NCI-H146 (cell line): ENCODE measurements around the gene NPAS3.
A peak's percentile ranks its signal among the peaks of the same experiment; 100 is the strongest.

Experiments used
- DNase-seq: peaks from one replicate; lab custom pipeline; 2025; lab: John Stamatoyannopoulos, UW

The NPAS3 gene

DNA sequence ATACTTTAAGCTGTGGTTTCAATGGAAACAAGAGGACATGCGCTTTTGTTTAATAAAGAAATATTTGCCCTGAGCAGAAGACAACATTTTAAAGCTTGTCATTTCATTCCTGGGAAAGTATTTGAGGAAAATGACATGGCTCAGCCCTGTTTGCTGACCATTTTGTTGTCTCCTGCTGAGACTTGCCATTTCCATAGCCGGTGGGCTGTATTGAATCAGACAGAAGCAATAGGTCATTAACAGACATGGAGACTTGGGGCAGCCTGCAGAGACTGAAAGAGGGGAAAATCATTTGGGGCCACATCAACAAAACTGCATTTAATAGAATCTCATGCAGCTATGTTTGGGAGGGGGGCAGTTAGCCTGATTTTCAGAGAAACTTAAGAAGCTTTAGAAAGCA, 443.0 kb downstream of the NPAS3 start:
- no peak for DNase-seq

GRCh38 chr14:33386140-33386539, 447.5 kb downstream of the NPAS3 start:
- DNase-seq: no peak

GRCh38 chr14:33386781-33387180, 448.1 kb downstream of the NPAS3 start:
- DNase-seq: no peak

DNA sequence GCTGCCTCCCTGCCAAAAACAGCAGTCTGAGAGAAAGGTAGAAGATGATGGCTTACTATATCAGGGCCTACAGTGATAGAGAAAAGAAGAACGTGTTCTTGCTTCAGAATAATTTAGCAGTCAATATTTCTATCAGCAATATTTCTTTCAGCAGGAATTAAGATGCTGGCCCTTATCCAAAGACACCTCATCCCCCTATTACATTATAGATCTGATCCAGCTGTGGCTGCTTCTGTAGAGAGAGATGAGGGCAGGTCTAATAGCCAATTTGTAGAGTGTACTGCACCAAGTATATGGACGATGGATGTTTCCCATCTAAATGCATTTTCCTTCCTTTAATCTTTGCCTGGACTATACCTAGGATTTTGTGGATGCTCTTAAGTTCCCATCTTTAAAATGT, 451.7 kb downstream of the NPAS3 start:
- DNase-seq: no peak

DNA sequence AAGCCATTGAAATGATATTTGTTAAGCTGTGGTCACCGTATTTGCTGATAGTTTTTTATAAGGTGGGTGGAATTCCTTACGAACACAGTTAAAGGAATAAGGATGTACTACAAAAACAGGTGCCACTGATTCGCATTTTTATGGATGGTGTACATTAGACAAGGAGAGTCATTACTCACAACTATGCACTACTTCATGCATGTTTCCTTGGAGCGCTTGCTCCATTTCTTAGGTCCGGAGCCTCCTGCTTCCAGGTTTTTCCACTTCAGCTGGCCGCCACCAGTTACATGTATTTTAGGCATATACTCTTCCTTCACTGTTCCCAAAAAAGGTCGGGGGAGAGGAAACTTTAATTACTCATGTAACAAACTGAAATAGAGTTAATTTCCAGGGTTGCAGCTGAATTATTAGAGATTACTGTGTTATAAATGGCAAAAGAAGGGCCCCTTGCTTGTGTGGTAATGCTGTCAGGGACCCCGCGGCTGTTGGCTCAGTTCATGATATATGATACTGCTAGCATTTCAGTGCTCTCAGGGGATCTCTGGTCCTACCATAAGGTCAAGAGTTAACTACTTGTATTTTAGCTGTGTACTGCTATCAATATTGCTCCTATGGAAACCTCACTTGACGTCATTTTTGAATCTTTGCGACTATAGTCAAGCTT, 454.7 kb downstream of the NPAS3 start:
- DNase-seq: no peak

DNA sequence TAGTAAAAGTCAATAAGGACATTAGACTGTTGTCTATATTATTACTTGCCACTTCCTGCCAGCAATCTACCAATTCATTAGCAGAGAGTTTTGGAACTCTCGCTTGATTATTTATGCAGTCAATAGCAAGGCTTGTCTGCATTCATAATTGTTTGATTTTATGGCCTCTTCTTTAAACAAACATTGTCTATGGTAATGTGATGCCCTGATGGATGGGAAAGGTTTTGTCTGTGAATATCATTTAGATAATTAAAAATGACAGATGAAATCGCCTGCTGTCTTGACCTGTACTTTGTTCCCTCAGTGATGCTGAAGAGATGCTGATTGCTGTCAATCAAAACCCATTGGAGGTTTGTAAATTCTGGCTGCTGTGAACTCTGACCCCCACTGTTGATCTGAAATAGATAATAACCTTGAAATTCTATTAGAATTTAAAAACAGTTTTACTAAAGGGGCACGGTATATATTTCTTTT, 455.3 kb downstream of the NPAS3 start:
- DNase-seq: no peak

DNA sequence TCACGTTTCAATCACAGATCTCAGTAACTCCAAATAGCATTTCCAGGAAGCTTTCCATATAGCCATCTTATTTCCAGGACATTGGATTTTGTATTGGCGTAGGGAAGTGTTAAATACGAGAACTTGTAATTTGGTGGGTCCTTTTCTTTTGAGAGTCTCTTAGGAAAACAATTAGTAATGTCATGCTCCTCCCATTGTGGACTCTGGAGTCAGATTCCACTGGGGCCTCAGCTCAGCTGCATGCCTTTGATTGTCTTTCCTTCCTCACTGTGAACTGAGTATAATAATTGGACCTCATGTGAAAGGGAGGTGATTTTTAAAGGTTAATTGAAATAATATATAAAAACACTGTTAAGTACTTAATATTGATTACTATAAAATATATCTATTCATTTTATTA, 462.6 kb downstream of the NPAS3 start:
- DNase-seq: no peak

DNA sequence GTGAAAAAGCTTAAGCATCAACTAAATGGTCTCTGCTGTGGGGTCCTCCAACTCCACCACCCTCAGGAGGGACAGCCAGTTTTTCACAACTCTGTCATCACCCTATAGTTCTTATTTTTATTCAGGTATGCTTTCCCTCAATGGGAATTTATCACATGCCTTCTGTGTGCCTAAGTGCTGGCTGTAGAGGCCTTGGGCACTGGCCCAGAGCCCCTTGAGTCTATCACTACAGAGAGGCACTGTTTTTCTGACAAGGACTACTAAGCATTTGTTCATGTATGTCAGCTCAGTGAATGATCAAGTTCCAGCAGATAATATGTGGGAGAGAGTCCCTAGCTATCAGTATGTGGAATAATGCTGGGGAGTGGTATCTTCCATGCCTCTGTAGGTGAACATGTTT, 463.9 kb downstream of the NPAS3 start:
- no peak for DNase-seq

- DNase-seq: no peak
Measured at GRCh38 chr14:33404054-33404453, 465.4 kb downstream of the NPAS3 start.

GRCh38 chr14:33404964-33405574, 466.4 kb downstream of the NPAS3 start:
- DNase-seq: no peak

GRCh38 chr14:33406766-33407165, 468.1 kb downstream of the NPAS3 start:
- DNase-seq: no peak

DNA sequence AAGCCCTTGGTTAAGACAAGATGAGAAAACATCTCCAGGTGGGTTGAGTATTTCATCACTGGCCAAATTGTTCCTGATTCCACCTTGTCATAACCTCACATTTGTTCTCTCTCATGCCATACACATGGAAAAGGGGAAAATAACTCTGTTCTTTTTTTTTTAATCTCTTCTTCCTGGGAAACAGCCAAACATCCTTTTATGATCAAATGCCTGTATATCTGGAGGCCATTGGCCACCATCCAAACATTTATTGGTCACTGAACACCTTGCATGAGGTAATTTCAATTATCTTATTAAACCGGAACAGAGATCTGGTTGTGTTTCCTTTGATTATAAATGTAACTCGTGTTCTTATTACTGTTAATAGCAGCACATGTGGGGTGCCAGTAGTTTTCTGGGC, 469.6 kb downstream of the NPAS3 start:
- no peak for DNase-seq

- no peak for DNase-seq
Measured at GRCh38 chr14:33412450-33412849, 473.8 kb downstream of the NPAS3 start.

- DNase-seq: no peak
Measured at GRCh38 chr14:33413381-33413780, 474.7 kb downstream of the NPAS3 start.

DNA sequence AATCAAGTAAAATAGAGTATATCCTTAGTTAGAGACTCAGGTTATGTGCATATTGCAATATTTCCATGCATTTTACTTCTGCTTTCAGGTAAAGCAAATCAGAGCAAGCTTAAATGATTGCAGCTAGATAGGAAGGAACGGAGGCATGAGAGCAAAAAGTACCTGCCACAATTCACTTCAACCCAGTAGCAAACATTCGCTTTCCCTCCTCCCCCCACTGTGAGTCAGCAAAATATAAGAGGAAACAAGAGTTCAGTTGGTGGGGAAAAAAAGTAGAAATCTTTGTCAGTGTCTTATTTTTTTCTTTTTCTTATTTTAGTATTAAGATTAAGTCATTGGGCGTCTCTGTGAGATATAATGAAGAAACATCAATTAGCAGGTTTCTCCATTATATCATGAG, 475.4 kb downstream of the NPAS3 start:
- DNase-seq: no peak

GRCh38 chr14:33420051-33420627, 481.5 kb downstream of the NPAS3 start:
- no peak for DNase-seq

- DNase-seq: peak; percentile 16
Measured at GRCh38 chr14:33430414-33431035, 491.8 kb downstream of the NPAS3 start.

GRCh38 chr14:33432407-33433023, 493.8 kb downstream of the NPAS3 start:
- DNase-seq: peak; percentile 9

DNA sequence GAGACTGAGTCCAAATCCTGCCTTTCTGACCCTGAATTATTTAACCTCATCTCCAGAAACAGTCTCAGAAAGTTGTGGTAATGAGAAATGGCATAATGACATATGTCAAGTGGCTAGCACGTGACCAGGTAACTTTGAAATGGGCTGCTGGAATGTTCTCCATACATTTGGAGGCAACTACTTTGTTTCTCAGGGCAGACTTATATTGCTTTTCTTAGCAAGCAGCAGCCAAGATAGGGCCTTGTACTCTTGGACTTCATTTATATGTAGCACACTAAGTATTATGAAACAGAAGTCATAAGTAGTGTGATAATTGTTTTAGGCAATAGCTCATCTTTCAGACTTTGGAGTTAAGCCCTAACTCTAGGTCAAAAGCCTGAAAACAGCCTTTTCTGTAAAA, 494.7 kb downstream of the NPAS3 start:
- DNase-seq: no peak

DNA sequence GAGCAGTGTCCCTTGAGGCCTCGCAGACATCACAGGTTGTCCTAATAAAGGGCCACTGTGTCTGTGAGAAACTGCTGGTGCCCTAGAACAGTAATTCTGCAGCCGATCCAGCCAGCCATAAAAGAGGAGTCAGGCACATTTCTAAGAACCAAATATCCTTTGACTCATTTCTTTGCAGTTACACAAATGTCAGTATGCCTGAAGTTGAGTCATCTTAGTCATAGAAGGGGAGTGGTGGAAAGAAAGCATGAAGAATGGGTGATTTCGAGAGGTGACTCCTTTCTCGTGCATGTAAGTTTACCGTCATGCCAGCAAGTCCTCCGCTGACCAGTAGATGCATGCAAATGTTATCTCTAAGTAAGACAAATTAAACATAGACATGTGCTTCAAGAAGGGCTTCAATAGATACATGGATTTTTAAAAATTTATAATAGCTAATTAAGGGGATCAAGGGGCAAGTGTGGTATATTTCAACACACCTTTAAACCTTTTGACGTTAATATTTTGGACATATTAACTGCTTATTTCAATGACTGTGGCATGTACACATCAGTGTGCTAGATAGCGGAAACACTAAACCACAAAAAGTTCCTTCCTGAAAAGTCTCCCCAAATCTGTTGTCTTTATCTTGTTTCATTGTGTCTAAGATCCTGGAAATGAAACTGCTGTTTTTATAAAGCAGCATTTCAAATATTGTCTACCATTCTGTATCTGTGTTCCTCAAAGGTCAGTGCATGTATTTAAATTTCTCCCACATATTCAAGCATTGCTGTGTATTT, 497.4 kb downstream of the NPAS3 start:
- DNase-seq: no peak

DNA sequence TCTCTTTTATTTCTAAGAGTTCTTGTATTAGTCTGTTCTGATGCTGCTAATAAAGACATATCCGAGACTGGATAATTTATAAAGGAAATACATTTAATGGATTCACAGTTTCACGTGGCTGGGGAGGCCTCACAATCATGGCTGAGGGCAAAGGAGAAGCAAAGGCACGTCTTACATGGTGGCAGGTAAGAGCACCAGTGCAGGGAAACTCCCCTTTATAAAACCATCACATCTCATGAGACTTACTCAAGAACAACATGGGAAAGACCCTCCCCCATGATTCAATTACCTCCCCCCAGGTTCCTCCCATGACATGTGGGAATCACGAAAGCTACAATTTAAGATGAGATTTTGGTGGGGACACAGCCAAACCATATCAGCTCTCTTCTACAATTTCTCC, 503.0 kb downstream of the NPAS3 start:
- DNase-seq: no peak

GRCh38 chr14:33444136-33444535, 505.5 kb downstream of the NPAS3 start:
- DNase-seq: no peak
